Measurements from ENCODE around the gene SEMA3C.

DNA sequence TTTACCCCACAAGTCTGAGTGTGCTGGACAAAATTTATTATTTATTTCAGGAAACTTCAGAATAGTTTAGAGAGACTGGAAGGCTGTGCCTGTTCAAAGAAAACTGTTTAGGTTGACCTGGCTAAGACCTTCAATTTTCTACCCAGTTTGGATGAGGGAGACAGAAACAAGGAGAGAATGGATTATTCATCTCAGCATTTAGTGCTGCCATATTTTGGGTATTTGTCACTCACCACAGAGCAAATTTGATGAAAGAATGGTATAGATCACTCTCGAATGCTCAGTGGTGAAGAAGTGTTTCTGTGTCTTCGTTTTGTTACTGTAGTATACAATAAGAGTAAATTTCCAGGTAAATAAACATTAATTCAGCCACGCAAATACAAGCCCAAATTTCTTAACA, 71.8 kb downstream of the SEMA3C start:
- TF ChIP-seq CTCF (IDR thresholded peaks at IDR 0.05) = no peak
- TF ChIP-seq POLR2A (IDR thresholded peaks at IDR 0.05) = no peak
- TF ChIP-seq POLR2AphosphoS5 (IDR thresholded peaks at IDR 0.05) = no peak

Data from sigmoid colon (tissue), 4 donors.